Neural cell (in vitro differentiated cells): ENCODE measurements around the gene SLC6A8. TPM values are rescaled to one million over a fixed set of nuclear protein-coding genes. Genes with fewer than 3 reads are reported as not detected.
A peak's percentile ranks its signal among the peaks of the same experiment; 100 is the strongest.

Experiments
- H2AFZ ChIP-seq: fragments of 200-600, 300-800 bp; sonication (generic), shearing (Covaris generic); 2 replicates; pipeline ENCODE4 v1.6.0; 2014; ENCODE audit warnings: low read depth, mild to moderate bottlenecking, antibody characterized with exemption, low read length, moderate library complexity
- H3F3A ChIP-seq: fragments of 200-600 bp; shearing (Covaris generic); 2 replicates; pipeline ENCODE4 v1.6.1; 2016; ENCODE audit warnings: mild to moderate bottlenecking, moderate library complexity, mixed read lengths, antibody characterized with exemption, low read length; ENCODE audit not compliant: insufficient read depth, poor library complexity, severe bottlenecking
- H3K27ac ChIP-seq: fragments of 200-600, 300-800 bp; sonication (generic), shearing (Covaris generic); 2 replicates; pipeline ENCODE4 v1.5.1; 2014; ENCODE audit warnings: mild to moderate bottlenecking, low read length, moderate library complexity
- H3K27me3 ChIP-seq: fragments of 300-800, 200-600 bp; sonication (generic), shearing (Covaris generic); 2 replicates; pipeline ENCODE4 v1.6.0; 2014; ENCODE audit warnings: mild to moderate bottlenecking, low read depth, low read length, moderate library complexity; ENCODE audit not compliant: insufficient read depth
- H3K36me3 ChIP-seq: fragments of 300-800, 200-600 bp; sonication (generic), shearing (Covaris generic); 2 replicates; pipeline ENCODE4 v1.5.1; 2014; ENCODE audit warnings: mild to moderate bottlenecking, antibody characterized with exemption, low read length, moderate library complexity; ENCODE audit not compliant: insufficient read depth
- H3K4me2 ChIP-seq: fragments of 300-800, 200-600 bp; sonication (generic), shearing (Covaris generic); 2 replicates; pipeline ENCODE4 v1.6.0; 2014; ENCODE audit warnings: mild to moderate bottlenecking, low read length
- H3K4me3 ChIP-seq: fragments of 300-800, 200-600 bp; sonication (generic), shearing (Covaris generic); 2 replicates; pipeline ENCODE4 v1.5.1; 2014; ENCODE audit warnings: mild to moderate bottlenecking, low read length, moderate library complexity
- H3K79me2 ChIP-seq: fragments of 200-600 bp; shearing (Covaris generic); replicated peaks from 2 replicates; pipeline ENCODE4 v1.6.0; 2014; ENCODE audit warnings: mild to moderate bottlenecking, low read length, moderate library complexity; ENCODE audit not compliant: insufficient read depth
- H3K9ac ChIP-seq: fragments of 300-800, 200-600 bp; sonication (generic), shearing (Covaris generic); 2 replicates; pipeline ENCODE4 v1.6.1; 2016; ENCODE audit warnings: mild to moderate bottlenecking, low read length, mixed read lengths
- H3K9me2 ChIP-seq: fragments of 200-600 bp; shearing (Covaris generic); 2 replicates; pipeline ENCODE4 v1.6.1; 2016; ENCODE audit warnings: mild to moderate bottlenecking, low read length, mixed read lengths; ENCODE audit not compliant: insufficient read depth
- H3K9me3 ChIP-seq: fragments of 200-600, 300-800 bp; sonication (generic), shearing (Covaris generic); 2 replicates; pipeline ENCODE4 v1.6.1; 2016; ENCODE audit warnings: mild to moderate bottlenecking, mixed run types, low read length, moderate library complexity, mixed read lengths
- H4K20me1 ChIP-seq: fragments of 200-600 bp; shearing (Covaris generic); 2 replicates; pipeline ENCODE4 v1.6.1; 2016; ENCODE audit warnings: mild to moderate bottlenecking, mixed run types; ENCODE audit not compliant: insufficient read depth
- EP300 ChIP-seq: fragments of 450-650 bp; conservative IDR thresholded peaks from 2 replicates; pipeline ENCODE4 v1.6.1; 2014; ENCODE audit warnings: antibody characterized with exemption, mild to moderate bottlenecking, moderate library complexity; ENCODE audit not compliant: poor library complexity, severe bottlenecking
- EZH2 ChIP-seq: fragments of 200-600, 300-800 bp; shearing (Covaris generic), sonication (generic); IDR thresholded peaks from 2 replicates; pipeline ENCODE4 v1.6.1; 2014; ENCODE audit warnings: antibody characterized with exemption, low read length, borderline replicate concordance, mild to moderate bottlenecking; ENCODE audit not compliant: insufficient read depth, poor library complexity, severe bottlenecking
- MXI1 ChIP-seq: fragments of 450-650 bp; conservative IDR thresholded peaks from 2 replicates; pipeline ENCODE4 v1.6.1; 2014; ENCODE audit warnings: antibody characterized with exemption, mild to moderate bottlenecking; ENCODE audit not compliant: poor library complexity, severe bottlenecking
- POLR2AphosphoS5 ChIP-seq: IDR thresholded peaks from 2 replicates; pipeline ENCODE4 v1.6.1; 2012
- RAD21 ChIP-seq: fragments of 450-650 bp; conservative IDR thresholded peaks from 2 replicates; pipeline ENCODE4 v1.6.1; 2014; ENCODE audit warnings: antibody characterized with exemption, mild to moderate bottlenecking, moderate library complexity
- REST ChIP-seq: IDR thresholded peaks from 2 replicates; pipeline ENCODE4 v1.6.1; 2012; ENCODE audit warnings: borderline replicate concordance
- SMC3 ChIP-seq: fragments of 450-650 bp; conservative IDR thresholded peaks from 2 replicates; pipeline ENCODE4 v1.6.1; 2014; ENCODE audit warnings: antibody characterized with exemption, mild to moderate bottlenecking, moderate library complexity; ENCODE audit not compliant: poor library complexity
- TAF1 ChIP-seq: IDR thresholded peaks from 2 replicates; pipeline ENCODE4 v1.6.1; 2012; ENCODE audit warnings: low read depth
- polyA plus RNA-seq: library from polyadenylated mRNA; depleted of rRNA; stranded (reverse); fragments of >200 nt; gene quantifications from 2 replicates; pipeline ENCODE4 v1.2.3, GENCODE V29; 2014
- TF ChIP-seq, protein P1 (sequence below): fragments of 450-650 bp; IDR thresholded peaks from 2 replicates; pipeline ENCODE4 v1.5.1; 2014; ENCODE audit warnings: antibody characterized with exemption, mild to moderate bottlenecking, moderate library complexity; ENCODE audit not compliant: poor library complexity, severe bottlenecking

The SLC6A8 gene
- polyA plus RNA-seq, 1 donor from 2014 or later: 36.4 TPM

GRCh38 chrX:153708415-153708814 lies 20.7 kb downstream of the SLC6A8 start:
- TF ChIP-seq SMC3: peak; percentile 80
- TF ChIP-seq EP300: no peak
- no peak for TF ChIP-seq MXI1
- no peak for TF ChIP-seq POLR2AphosphoS5
- TF ChIP-seq TAF1: no peak
- peak; percentile 70 for TF ChIP-seq RAD21
- TF ChIP-seq, protein P1, sequence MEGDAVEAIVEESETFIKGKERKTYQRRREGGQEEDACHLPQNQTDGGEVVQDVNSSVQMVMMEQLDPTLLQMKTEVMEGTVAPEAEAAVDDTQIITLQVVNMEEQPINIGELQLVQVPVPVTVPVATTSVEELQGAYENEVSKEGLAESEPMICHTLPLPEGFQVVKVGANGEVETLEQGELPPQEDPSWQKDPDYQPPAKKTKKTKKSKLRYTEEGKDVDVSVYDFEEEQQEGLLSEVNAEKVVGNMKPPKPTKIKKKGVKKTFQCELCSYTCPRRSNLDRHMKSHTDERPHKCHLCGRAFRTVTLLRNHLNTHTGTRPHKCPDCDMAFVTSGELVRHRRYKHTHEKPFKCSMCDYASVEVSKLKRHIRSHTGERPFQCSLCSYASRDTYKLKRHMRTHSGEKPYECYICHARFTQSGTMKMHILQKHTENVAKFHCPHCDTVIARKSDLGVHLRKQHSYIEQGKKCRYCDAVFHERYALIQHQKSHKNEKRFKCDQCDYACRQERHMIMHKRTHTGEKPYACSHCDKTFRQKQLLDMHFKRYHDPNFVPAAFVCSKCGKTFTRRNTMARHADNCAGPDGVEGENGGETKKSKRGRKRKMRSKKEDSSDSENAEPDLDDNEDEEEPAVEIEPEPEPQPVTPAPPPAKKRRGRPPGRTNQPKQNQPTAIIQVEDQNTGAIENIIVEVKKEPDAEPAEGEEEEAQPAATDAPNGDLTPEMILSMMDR: peak; percentile 74
- no peaks in the 10 kb centered on the region for H3K27me3 ChIP-seq
- H3K4me3 ChIP-seq: no peak overlapping the region
- no peak overlapping the region for H2AFZ ChIP-seq
- no peak overlapping the region for H3K9ac ChIP-seq
- H3K27ac ChIP-seq: no peak overlapping the region
- no peak overlapping the region for H3K4me2 ChIP-seq
- H4K20me1 ChIP-seq: no peaks in the 10 kb centered on the region
- no peaks in the 10 kb centered on the region for H3K79me2 ChIP-seq
- H3K9me3 ChIP-seq: no peaks in the 10 kb centered on the region
- H3K36me3 ChIP-seq: no peaks in the 10 kb centered on the region
- no peaks in the 10 kb centered on the region for H3K9me2 ChIP-seq
- no peaks in the 10 kb centered on the region for H3F3A ChIP-seq

DNA sequence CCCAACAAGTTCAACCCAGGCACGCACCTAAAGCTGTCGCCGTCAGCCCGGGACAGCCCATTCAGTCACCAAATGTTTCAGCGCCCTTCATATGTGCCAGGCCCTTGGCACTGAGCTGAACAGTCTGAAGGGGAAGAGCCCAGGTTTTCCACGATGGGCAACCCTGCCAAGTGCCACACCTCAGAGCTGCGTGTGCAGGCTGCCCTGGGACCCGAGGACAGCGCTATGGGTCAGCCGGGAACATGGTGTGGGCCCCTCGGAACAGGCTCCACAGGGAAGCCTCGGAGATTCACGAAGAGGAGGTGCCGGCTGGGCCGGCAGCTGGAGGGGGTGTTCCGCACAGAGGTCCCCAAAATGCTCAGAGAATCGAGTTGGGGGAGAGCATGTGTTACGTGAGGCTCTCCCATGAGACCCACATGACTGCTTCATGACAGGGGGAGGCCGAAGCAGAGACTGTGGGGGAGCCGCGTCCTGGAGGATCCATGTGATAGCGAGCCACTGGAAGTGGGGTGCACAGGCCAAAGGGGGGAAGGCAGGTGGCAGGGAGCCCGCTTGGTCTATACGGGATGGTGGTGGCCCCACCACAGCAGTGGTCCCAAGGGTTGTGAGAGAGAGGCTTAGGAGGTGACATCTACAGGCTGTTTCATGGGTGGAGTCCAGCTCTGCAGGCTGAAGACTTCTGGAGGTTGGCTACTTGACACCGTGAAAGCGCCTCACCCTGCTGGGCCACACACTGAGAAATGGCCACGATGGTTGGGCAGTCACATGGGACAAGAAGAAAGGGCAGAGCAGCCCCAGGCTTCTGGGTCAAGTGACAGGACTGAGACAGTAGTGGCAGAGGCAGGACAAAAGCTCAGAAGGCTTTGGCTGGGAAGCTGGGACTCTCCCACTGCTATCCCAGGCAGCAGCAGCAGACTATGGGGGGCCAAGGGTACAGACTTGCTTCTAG lies 22.3 kb downstream of the SLC6A8 start:
- no peak overlapping the region for H3K27ac ChIP-seq
- TF ChIP-seq RAD21 (no peak), EP300 (no peak), EZH2 (no peak), MXI1 (no peak), POLR2AphosphoS5 (no peak), SMC3 (no peak), TAF1 (no peak), REST (no peak)
- TF ChIP-seq, protein P1: no peak
- no peaks in the 10 kb centered on the region for H3K9me3 ChIP-seq
- H3K36me3 ChIP-seq: no peaks in the 10 kb centered on the region
- no peaks in the 10 kb centered on the region for H4K20me1 ChIP-seq
- H3F3A ChIP-seq: no peaks in the 10 kb centered on the region
- H3K4me3 ChIP-seq: no peak overlapping the region
- H3K79me2 ChIP-seq: no peaks in the 10 kb centered on the region
- H3K27me3 ChIP-seq: no peaks in the 10 kb centered on the region
- no peaks in the 10 kb centered on the region for H3K9me2 ChIP-seq
- no peak overlapping the region for H2AFZ ChIP-seq
- H3K9ac ChIP-seq: no peak overlapping the region
- no peak overlapping the region for H3K4me2 ChIP-seq
